Measurements from ENCODE around the gene TRDN.
"Not testable (repeated sequence)": the region's sequence is repeated elsewhere in the genome, so short reads cannot be mapped to it uniquely, and the experiment has no call there.

The TRDN gene

DNA sequence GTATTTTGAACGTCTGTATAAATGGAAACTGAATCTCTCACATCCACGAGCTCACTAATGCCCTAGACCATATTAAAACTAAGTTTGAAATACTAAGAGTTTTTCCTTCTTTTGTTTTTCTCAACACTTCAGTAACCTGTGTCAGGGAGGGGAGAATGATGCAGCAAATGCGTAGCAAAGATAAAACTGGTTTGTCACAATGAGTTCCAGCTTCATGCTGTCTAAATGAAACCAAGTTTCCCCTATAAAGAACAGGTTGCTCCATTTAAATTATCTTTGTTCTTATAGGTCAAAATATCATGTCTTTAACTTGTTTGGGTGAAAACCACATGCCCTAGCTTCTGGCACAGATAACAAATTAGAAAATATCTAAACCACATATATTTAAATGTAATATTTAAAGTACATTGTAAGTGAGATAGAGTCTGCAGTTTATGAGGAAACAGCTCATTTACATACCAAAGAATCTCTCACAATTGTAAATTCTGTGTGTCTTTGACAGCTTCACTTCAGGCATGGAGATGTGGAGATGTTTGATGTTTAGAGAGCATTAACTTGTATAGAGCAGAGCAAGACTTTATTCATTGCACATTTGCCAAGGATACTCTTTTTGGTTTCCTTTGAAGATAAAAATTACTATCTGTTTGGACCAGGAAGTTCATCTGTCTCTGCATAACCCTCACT lies 7.3 kb downstream of the TRDN start:
- DNase-seq (ENCODE audit: low read depth in 2 of 2) = no peak

DNA sequence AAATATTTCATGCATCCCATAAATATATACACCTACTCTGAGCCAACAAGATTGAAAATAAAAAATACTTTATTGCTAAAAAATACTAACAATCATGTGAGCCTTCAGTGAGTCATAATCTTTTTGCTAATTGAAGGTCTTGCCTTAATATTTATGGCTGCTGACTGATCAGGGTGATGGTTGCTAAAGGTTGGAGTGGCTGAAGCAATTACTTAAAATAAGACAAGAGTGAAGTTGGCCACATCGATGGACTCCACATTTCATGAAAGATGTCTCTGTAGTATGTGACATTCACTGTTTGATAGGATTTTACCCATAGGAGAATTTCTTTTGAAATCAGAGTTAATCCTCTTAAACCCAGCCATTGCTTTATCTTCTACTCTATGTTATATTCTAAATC lies 11.1 kb downstream of the TRDN start:
- DNase-seq (ENCODE audit: low read depth in 2 of 2) = no peak

DNA sequence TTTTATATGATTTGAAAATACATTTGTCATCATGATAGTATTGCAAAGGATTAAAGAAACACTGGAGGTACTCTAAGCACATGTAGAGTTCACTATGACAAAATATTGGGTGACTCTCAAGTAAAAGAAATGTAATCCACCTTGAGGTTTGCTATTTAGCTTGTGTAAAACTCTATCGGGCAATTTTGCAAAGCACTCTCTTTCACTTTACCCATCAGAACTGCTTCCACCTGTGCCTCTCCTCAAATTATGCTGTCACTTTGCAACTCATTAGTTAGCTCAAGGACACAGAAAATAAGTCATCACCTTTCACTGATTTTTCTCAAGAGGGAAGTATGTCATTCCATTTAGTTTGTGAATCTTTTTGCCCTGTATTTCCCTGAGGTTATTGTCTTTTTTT lies 14.0 kb downstream of the TRDN start:
- no peak for DNase-seq (ENCODE audit: low read depth in 2 of 2)

DNA sequence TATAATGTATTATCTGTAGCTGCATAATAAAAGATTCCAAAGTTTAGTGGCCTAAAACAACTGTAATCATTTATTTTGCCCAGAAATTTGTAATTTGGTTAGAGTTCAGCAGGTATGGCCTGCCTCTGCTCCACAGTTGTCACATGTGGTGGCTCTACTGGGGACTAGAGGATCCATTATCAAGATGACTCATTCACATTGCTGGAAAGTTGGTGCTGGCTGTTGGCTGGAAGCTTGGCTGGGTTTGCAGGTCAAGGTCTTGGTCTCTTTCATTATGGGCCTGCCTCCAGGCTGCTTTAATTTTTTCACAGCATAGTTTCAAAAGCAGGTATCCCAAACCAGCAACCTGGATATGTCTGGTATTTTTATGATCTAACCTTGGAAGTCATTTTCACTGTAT lies 17.6 kb downstream of the TRDN start:
- no peak for DNase-seq (ENCODE audit: low read depth in 2 of 2)

DNA sequence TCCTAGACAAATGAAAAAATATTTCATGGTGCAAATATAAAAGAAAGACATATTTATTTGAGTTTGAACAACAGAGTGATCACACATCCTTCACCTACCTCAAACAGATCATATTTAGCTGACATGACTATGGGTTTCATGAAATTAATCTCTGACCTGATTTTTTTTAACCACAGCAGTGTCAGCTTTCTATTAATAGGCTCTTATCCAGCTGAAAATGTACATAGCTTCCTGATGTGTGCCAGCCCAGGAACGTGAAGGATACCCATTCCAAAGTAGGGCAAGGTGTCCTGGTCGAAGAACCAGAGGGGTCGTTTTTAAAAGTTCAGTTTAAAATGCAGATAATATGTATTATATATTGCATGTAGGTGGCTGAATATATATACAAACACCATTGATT lies 19.8 kb downstream of the TRDN start:
- no peak for DNase-seq (ENCODE audit: low read depth in 2 of 2)

DNA sequence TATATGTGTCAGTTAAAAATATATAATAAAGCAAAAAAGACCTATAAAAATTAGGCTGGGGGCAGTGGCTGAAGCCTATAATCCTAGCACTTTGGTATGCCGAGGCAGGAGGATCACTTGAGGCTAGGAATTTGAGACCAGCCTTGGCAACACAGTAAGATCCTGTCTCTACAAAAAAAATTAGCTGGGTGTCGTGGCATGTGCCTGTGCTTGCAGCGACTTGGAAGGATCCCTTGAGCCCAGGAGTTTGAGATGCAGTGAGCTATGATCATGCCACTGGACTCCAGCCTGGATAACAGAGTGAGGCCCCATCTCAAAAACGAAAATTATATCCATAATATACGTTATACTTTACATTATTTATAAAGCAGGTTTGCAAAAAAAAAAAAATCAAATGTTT lies 20.7 kb downstream of the TRDN start:
- no peak for DNase-seq (ENCODE audit: low read depth in 2 of 2)

DNA sequence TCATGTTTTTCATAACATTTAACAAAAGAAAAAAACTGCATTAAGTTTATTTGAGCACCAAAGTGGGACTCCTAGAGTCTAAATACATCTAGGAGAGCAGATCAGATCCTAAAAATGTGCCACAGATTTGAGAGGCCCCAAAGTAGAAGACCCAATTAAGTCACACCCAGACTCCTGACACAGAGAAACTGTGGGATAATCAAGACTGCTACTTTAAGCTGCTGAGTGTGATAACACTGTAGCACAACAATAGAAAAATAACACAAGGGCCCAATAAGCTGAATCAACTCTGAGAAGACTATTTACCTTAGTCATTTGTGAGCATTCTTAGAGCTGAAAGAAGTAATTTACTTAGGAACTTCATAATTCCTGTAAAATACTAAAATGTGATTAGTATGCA lies 26.0 kb downstream of the TRDN start:
- no peak for DNase-seq (ENCODE audit: low read depth in 2 of 2)

DNA sequence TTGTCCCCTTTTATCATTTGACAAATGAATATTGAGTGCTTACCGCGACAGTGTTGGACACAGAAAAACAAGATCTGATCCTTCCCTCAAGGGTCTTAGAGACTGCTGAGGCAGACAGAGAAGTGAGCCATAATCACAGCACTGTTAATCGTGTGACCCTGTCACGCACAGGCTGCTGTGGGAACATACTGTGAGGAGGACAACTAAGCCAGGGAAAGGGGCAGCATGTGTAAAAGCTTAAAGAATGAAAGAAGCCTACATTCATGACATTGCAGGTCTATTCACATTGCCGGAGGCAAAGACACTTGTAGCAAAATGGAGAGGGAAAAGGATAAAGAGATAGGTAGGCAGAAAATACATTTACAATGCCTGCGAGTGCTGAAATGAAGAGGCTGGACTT lies 32.7 kb downstream of the TRDN start:
- DNase-seq (ENCODE audit: low read depth in 2 of 2) = no peak

DNA sequence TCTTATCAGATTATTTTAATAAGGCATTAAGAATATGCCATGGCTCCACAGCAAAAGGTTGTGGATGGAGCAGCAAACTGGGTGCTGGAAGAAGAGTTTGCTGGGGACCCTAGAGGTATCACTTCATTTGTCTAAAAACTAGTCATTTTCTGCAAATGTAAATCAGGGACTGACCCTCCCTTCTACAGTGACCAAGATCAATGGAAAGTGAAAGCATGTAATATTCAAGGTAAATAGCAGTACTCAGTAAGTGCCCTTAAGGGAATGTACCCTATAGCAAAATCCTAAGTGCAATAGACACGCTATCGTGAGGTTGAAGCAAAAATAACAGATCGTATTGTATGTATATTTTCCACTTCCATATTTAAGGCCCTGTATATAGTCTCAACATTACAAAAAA lies 38.7 kb downstream of the TRDN start:
- no peak for DNase-seq (ENCODE audit: low read depth in 2 of 2)

DNA sequence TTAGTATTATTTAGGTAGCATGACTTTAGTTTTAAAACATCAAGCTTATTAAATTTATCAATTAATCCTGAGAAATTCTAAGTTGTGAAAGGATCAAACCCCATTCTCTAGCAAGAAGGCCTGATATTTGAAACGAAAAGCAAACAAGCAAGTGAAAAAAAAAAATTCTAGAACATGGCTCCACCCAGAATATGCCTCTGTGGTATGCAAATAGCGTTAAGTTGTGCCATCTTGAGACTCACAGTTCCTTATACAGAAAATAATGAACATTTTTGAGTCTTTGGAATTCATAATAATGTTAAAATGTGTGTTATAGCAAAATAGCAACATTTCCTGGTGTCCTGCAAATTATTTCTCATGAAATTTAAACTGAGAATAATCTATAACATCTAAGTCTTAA lies 42.0 kb downstream of the TRDN start:
- DNase-seq (ENCODE audit: low read depth in 2 of 2) = no peak

DNA sequence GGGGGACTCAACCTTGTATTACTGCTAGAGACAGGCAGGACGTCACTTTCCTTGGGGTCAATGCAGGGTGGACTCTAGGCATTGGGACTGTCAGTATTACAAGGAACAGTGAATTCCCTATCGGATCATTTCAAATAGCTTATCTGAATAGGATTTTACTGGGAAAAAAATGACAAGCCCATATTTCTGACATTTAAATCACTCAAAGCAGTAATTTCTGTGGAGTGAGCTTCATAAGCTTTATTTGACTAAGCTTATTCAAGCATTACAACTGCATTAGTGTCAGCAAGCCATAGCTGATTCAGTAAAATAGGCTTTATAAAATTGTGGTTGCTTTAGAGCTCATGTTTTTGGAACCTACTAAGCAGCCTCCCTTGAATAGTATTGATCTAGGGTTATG lies 44.3 kb downstream of the TRDN start:
- DNase-seq (ENCODE audit: low read depth in 2 of 2) = no peak

DNA sequence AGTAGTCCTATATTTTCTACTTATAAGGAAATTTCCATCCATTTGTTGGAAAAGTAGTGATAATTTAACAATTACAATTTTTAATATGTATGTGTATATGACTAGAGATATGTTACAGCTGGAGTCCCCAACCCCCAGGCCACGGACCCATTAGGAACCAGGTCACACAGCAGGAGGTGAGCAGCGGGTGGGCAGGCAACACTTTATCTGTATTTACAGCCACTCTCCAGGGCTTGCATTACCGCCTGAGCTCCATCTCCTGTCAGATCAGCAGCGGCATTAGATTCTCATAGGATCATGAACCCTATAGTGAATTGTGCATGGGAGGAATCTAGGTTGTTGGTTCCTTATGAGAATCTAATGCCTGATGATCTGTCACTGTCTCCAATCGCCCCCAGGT lies 46.8 kb downstream of the TRDN start:
- no peak for DNase-seq (ENCODE audit: low read depth in 2 of 2)

DNA sequence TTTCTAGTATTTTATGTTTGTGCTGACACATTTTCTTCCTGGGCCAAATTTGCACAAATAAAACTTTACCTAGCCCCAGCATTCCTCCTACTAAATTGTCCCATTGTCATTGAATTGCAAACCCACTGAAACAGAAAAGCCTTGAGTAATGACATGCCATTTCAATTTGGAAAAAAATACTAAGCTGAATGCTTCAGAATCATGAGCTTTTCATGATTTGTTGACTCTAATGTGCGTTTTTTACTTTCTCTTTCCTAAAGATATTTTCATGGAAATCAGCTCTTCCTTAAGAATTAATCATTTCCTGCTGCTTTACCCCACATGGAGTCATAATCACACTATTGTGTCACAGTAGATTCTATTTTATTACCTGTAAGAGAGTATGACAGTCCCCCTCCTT lies 47.4 kb downstream of the TRDN start:
- DNase-seq (ENCODE audit: low read depth in 2 of 2) = no peak

DNA sequence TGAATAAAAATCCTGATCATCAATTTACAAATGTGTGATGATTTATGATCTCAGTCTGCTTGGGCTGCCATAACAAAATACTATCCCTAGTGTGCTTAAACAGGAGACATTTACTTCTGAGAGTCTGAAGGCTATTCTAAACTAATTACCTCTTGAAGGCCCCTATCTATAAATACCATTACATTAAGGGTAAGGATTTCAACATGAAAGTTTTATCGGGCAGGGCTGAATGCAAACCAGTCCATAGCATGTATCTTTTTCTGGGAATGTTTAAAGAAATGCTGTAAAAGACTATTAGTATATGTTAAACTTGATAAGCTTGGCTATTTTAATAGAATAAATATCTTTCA lies 48.2 kb downstream of the TRDN start:
- no peak for DNase-seq (ENCODE audit: low read depth in 2 of 2)

DNA sequence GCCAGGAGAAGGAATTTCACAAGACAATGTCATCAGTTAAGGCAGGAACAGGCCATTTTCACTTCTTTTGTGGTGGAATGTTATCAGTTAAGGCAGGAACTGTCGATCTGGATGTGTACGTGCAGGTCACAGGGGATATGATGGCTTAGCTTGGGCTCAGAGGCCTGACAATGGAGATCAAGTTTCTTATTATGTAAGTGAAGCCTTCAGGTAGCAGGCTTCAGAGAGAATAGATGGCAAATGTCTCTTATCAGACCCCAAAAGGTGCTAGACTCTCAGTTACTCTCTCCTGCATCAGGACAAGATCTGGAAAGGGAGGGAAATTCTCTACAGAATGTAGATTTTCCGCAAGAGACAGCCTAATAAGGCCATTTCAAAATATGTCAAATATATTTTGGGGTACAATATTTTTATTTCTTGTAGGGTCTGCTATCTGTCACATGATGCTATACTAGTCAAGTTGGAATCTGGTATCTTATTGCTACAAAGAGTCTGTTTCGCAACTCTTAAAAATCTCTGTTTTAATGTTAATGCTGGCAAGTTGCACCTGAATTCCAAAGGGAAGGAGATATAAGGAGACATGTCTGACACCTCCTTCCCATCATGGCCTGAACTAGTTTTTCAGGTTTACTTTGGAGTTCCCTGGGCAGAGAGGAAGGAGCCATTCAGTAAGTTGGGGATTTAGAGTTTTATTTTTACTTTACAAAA lies 48.8 kb downstream of the TRDN start:
- no peak for DNase-seq (ENCODE audit: low read depth in 2 of 2)

DNA sequence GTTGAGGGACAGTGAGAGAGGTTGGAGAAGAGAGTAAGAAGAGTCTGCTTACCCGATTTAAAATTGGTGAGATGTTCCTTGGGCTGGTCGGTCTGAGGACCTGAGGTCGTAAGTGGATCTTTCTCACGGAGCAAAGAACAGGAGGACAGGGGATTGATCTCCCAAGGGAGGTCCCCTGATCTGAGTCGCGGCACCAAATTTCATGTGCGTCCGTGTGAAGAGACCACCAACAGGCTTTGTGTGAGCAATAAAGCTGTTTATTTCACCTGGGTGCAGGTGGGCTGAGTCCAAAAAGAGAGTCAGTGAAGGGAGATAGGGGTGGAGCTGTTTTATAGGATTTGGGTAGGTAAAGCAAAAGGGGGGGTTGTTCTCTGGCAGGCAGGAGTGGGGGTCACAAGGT lies 49.3 kb downstream of the TRDN start:
- DNase-seq (ENCODE audit: low read depth in 2 of 2) = not testable (repeated sequence)

DNA sequence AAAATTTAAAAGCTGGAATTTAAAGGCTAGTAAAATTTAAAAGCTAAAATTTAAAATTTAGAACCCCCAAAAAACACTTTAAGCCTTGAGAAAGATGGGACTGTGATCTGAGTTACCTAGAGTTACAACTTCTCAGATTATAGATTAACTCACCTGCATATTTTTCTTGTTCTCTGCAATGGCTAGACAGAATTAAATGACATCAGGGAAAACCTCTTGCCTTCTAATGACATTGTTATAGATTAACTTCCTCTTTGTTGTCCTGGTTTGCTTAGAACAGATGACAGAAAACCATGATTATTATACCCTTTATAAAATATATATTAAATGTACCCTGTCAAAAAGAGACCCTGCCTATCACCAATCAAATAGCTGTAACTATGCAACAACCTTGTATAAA lies 56.4 kb downstream of the TRDN start:
- no peak for DNase-seq (ENCODE audit: low read depth in 2 of 2)

DNA sequence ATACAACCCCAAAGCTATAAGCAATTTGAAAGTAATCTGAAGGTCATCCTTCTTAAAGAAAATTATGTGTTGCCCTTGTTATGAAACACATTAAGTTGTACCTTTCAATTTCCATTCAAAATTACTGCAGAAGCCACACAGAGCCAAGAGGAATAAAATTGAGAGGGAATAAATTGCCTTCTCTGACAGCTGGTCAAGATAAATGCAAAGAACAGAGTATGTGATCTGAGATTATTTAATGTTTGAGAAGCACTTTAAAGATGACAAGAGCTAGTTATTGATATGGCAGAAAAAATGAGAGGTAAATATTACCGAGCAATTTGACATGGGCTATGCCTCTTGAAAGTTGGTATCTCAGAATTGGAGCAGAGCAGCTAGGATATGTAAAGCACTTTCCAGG lies 61.6 kb downstream of the TRDN start:
- DNase-seq (ENCODE audit: low read depth in 2 of 2) = no peak

DNA sequence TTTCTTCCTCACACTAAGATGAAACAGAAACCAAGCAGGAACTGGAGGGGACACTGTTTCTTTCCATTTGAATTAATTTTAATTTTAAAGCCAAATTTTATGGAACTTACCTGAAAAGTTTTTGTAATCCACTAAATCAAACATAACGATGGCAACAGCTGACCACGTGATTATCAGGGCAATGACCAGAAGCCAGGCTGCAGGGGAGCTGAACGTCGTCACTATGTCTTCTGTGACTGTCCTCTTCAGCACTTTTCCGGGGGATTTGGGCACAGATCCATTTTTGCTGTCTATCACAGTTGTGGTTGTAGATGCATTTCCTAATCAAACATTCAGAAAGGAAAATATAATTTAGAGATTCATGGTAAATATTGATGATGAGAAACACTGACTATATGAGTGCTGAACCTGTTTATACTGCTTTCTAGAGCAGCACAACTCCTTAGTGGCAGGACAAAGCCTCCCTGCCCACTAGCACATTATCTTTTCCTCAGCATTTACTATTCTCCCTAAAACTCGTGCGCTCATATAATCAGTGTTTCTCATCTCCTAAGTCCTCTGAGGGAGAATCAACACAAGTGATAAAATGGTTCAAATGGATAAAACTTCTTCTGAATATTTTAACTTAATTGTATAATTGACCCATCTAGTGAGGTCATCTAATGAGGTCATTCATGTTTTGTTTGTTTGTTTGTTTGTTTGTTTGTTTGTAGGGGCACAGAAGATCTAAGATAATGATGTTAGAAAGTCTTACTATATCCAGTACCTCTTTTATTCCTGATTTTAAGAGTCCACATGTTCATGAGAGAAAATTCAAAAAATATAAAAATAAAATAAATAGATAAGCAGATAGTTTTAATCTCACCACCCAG lies 65.7 kb downstream of the TRDN start:
- DNase-seq (ENCODE audit: low read depth in 2 of 2) = no peak

DNA sequence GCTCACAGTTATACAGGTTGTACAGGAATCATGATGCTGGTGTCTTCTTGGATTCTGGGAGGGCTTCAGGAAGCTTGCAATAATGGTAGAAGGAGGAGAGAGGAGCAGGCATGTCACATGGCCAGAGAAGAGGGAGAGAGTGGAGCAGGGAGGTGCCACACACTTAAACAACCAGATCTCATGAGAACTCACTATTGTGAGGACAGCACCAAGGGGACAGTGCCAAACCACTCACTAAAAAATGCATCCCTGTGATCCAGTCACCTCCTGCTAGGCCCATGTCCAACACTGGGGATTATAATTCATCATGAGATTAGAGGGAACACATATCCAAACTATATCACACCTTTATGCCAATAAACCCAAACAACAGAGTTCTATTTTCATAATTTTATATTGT lies 67.2 kb downstream of the TRDN start:
- no peak for DNase-seq (ENCODE audit: low read depth in 2 of 2)

DNA sequence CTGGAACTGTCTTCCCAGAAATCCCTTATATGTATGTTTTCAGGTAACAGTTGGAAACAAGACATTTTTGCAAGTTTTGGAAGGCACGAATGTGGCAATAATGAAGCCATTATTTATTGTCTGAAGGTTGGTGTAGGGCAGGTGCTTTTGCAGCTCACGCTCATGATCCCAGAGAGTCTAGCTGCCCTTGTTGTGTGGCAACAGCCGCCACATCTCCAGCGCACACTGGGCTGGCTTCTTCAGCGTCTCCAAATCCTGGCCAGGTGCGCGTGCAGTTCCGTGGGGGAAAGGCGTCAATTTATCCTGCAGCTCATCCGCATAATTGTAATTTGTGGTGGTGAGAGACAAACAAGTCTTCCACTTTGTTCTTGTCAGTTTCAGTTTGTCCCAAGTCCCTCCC lies 71.2 kb downstream of the TRDN start:
- DNase-seq (ENCODE audit: low read depth in 2 of 2) = no peak

DNA sequence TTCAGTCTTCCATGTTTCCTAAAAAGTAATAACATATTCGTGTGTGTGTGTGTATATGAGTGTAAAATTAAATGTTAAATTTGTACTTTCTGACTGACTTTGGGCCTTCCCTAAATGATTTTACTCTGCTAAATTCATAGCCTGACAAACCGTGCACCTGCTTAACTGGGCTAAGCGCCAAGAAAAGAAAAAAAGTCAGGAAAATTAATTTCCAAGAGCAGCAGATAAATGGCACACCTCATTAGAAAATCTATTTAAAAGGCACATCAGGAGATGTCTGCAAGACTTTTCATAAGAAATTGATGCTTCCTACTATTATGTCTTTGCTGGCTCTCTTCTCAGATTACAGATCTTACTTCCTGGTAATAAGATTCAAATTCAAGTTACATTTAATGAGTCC lies 72.4 kb downstream of the TRDN start:
- DNase-seq (ENCODE audit: low read depth in 2 of 2) = no peak

DNA sequence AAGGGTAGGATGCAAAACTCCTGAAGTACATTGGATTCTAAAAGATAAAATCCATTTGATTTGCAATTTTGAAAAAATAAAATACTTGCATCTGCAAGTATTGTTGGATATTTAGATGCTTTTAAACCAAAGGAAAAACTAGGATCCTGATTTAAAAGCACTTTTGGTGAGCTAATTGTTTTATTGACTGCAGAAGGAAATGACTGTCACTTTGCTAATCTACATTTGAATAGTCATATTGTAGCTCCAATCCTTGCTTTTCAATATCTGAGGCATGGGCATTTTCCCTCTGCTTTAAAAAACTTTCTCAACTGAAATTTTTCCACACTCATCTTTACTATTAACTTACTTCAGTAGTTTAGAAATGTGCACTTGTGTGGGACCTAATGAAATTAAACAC lies 74.1 kb downstream of the TRDN start:
- DNase-seq (ENCODE audit: low read depth in 2 of 2) = no peak

Data from stimulated activated CD4-positive, alpha-beta T cell treated with anti-CD3 and anti-CD28 coated beads, Interleukin-12 subunit alpha, Interleukin-12 subunit beta, amount 100 ng/mL, for 24 hours (primary cell).